Astrocyte (in vitro differentiated cells and primary cell): ENCODE measurements around the gene ERAP2. TPM values are rescaled to one million over a fixed set of nuclear protein-coding genes. Genes with fewer than 3 reads are reported as not detected.
"Not testable (repeated sequence)": the region's sequence is repeated elsewhere in the genome, so short reads cannot be mapped to it uniquely, and the experiment has no call there.

ENCODE experiments used
- DNase-seq: peaks from one replicate; pipeline ENCODE4 v3.0.0-alpha.2; 2010; ENCODE audit warnings: low read depth
- FAIRE-seq: peaks from 2 replicates; lab custom pipeline; 2011; peaks lifted over from hg19 to GRCh38; lab: Jason Lieb, UNC
- H2AFZ ChIP-seq: 2 replicates; pipeline ENCODE4 v1.6.0; 2012; ENCODE audit warnings: low read depth, low read length, inconsistent platforms
- H3K27ac ChIP-seq: 2 replicates; pipeline ENCODE4 v1.5.1; 2011; ENCODE audit warnings: low read depth, low read length, inconsistent platforms
- H3K27me3 ChIP-seq: 2 replicates; pipeline ENCODE4 v1.6.0; 2011; ENCODE audit warnings: low read length, inconsistent platforms; ENCODE audit not compliant: insufficient read depth
- H3K36me3 ChIP-seq: 2 replicates; pipeline ENCODE4 v1.5.1; 2011; ENCODE audit warnings: low read length, inconsistent platforms; ENCODE audit not compliant: insufficient read depth
- H3K4me1 ChIP-seq: 2 replicates; pipeline ENCODE4 v1.5.1; 2011; ENCODE audit warnings: low read length, inconsistent platforms; ENCODE audit not compliant: insufficient read depth
- H3K4me2 ChIP-seq: 2 replicates; pipeline ENCODE4 v1.6.0; 2012; ENCODE audit warnings: low read length, inconsistent platforms
- H3K4me3 ChIP-seq: 2 replicates; pipeline ENCODE4 v1.5.1; 2011; ENCODE audit warnings: low read depth, mild to moderate bottlenecking, low read length, inconsistent platforms; ENCODE audit not compliant: insufficient read depth
- H3K79me2 ChIP-seq: 2 replicates; pipeline ENCODE4 v1.6.0; 2012; ENCODE audit warnings: mild to moderate bottlenecking, low read length, inconsistent platforms; ENCODE audit not compliant: insufficient read depth
- H3K9ac ChIP-seq: 2 replicates; pipeline ENCODE4 v1.6.0; 2012; ENCODE audit warnings: mild to moderate bottlenecking, low read length, inconsistent platforms
- H3K9me3 ChIP-seq: 2 replicates; pipeline ENCODE4 v1.5.1; 2012; ENCODE audit warnings: low read depth, mild to moderate bottlenecking, low read length, inconsistent platforms; ENCODE audit not compliant: insufficient read depth
- H4K20me1 ChIP-seq: 2 replicates; pipeline ENCODE4 v1.6.0; 2012; ENCODE audit warnings: low read length, inconsistent platforms; ENCODE audit not compliant: insufficient read depth
- H3K27ac Mint-ChIP-seq: one replicate; pipeline ENCODE4 v1.8.0; 2021; ENCODE audit warnings: mild to moderate bottlenecking, mixed read lengths; ENCODE audit not compliant: unreplicated experiment
- H3K27me3 Mint-ChIP-seq: one replicate; pipeline ENCODE4 v1.8.0; 2021; ENCODE audit warnings: low read depth, mixed read lengths; ENCODE audit not compliant: unreplicated experiment
- H3K36me3 Mint-ChIP-seq: one replicate; pipeline ENCODE4 v1.8.0; 2021; ENCODE audit warnings: low read depth, mixed read lengths; ENCODE audit not compliant: unreplicated experiment
- H3K4me1 Mint-ChIP-seq: one replicate; pipeline ENCODE4 v1.8.0; 2021; ENCODE audit warnings: low read depth, mixed read lengths; ENCODE audit not compliant: unreplicated experiment
- H3K4me3 Mint-ChIP-seq: one replicate; pipeline ENCODE4 v1.8.0; 2021; ENCODE audit warnings: mild to moderate bottlenecking, moderate library complexity, mixed read lengths; ENCODE audit not compliant: unreplicated experiment
- H3K9me3 Mint-ChIP-seq: one replicate; pipeline ENCODE4 v1.8.0; 2021; ENCODE audit warnings: mild to moderate bottlenecking, mixed read lengths; ENCODE audit not compliant: unreplicated experiment
- EZH2 ChIP-seq: IDR thresholded peaks from 2 replicates; pipeline ENCODE4 v1.6.1; 2012; ENCODE audit warnings: mild to moderate bottlenecking, low read length, inconsistent platforms; ENCODE audit not compliant: insufficient read depth
- total RNA-seq: library from RNA; stranded (reverse); gene quantifications from 2 replicates; pipeline ENCODE4 v1.2.1, GENCODE V29; 2021
- TF ChIP-seq, protein P1 (sequence below): IDR thresholded peaks from 2 replicates; pipeline ENCODE4 v1.5.1; 2011; ENCODE audit warnings: low read depth, mild to moderate bottlenecking, inconsistent platforms, low read length, moderate library complexity; ENCODE audit not compliant: insufficient read depth

ERAP2 gene
- total RNA-seq, 1 donor from 2014 or later, result 2.5 TPM

DNA sequence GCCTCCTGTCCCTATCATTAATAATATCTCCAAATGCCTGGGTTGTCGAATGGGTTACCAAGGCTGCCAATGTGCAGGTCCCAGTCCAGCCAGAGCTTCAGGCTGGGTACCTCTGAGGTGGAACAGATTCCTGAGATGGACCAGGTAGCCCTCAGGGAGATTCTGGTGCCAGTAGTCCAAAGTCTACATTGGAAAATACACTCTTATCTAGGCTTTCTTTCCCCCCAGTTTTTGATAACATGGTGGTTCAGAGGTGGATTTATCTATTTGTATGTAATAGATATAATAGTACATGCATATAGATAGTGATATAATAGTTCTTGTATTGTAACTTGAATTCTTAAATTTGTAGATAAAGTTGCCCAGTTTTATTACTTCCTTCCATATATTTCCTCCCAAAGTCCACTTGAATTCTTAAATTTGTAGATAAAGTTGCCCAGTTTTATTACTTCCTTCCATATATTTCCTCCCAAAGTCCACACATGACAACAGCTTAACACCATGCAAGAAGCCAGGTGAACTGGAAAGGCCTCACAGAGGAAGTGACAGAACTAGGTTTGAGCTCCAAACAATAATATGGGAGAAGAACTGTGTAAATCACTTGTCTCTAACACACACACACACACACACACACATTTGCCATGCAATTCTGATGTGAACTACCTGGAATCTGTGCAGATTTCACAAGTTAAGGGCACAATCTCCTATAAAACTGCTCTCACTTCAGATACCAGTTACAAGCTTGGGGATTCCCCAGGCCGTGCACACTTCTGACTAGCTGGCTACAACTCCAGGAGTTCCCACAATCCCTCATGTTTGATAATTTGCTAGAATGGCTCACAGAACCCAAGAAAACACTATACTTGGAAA, 37.9 kb upstream of the ERAP2 start:
- H3K4me2 ChIP-seq, result no peak overlapping the region
- TF ChIP-seq, protein P1, sequence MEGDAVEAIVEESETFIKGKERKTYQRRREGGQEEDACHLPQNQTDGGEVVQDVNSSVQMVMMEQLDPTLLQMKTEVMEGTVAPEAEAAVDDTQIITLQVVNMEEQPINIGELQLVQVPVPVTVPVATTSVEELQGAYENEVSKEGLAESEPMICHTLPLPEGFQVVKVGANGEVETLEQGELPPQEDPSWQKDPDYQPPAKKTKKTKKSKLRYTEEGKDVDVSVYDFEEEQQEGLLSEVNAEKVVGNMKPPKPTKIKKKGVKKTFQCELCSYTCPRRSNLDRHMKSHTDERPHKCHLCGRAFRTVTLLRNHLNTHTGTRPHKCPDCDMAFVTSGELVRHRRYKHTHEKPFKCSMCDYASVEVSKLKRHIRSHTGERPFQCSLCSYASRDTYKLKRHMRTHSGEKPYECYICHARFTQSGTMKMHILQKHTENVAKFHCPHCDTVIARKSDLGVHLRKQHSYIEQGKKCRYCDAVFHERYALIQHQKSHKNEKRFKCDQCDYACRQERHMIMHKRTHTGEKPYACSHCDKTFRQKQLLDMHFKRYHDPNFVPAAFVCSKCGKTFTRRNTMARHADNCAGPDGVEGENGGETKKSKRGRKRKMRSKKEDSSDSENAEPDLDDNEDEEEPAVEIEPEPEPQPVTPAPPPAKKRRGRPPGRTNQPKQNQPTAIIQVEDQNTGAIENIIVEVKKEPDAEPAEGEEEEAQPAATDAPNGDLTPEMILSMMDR, result no peak
- TF ChIP-seq EZH2, result no peak
- H3K27me3 ChIP-seq, result no peaks in the 10 kb centered on the region
- Mint-ChIP-seq H3K4me1 (no peaks in the 10 kb centered on the region), H3K9me3 (no peaks in the 10 kb centered on the region), H3K4me3 (no peak overlapping the region), H3K36me3 (no peaks in the 10 kb centered on the region), H3K27me3 (no peaks in the 10 kb centered on the region), H3K27ac (no peak overlapping the region)
- H3K9ac ChIP-seq, result no peak overlapping the region
- FAIRE-seq (no peak), DNase-seq (no peak)
- no peak overlapping the region for H3K27ac ChIP-seq
- no peaks in the 10 kb centered on the region for H3K36me3 ChIP-seq
- no peaks in the 10 kb centered on the region for H4K20me1 ChIP-seq
- no peaks in the 10 kb centered on the region for H3K79me2 ChIP-seq
- no peak overlapping the region for H2AFZ ChIP-seq
- H3K4me1 ChIP-seq, result no peaks in the 10 kb centered on the region
- H3K4me3 ChIP-seq, result no peak overlapping the region
- no peaks in the 10 kb centered on the region for H3K9me3 ChIP-seq

DNA sequence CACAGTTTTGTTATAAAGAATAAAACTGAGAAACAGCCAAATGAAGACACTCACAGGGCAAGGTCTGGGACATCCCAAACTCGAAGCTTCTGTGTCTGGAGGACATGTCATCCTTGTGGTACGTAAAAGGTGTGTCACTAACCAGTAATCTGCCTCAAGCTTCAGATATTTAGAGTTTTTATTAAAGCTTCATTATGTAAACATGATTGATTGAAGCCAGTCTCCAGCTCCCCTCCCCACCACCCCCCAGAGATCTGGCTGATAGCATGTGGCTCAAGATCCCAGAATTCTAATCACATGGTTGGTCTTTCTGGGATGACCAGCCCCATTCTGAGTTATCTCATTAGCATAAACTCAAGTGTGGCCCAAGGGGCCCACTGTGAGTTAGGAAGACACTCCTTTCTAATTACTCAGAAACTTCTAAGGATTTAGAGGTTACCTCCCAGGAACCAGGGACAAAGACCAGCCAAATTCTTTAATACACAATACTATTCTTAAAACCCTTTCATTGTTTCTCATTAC, 37.2 kb upstream of the ERAP2 start:
- H3K9me3 Mint-ChIP-seq, result no peaks in the 10 kb centered on the region
- H3K27ac Mint-ChIP-seq, result no peak overlapping the region
- no peaks in the 10 kb centered on the region for H3K4me1 Mint-ChIP-seq
- no peak for FAIRE-seq
- Histone ChIP-seq H3K36me3 (no peaks in the 10 kb centered on the region), H3K9ac (no peak overlapping the region), H3K9me3 (no peaks in the 10 kb centered on the region), H3K27ac (no peak overlapping the region), H3K4me2 (no peak overlapping the region), H3K4me1 (no peaks in the 10 kb centered on the region), H2AFZ (no peak overlapping the region), H3K79me2 (no peaks in the 10 kb centered on the region), H3K4me3 (no peak overlapping the region), H3K27me3 (no peaks in the 10 kb centered on the region), H4K20me1 (no peaks in the 10 kb centered on the region)
- no peak overlapping the region for H3K4me3 Mint-ChIP-seq
- DNase-seq, result no peak
- no peaks in the 10 kb centered on the region for H3K36me3 Mint-ChIP-seq
- H3K27me3 Mint-ChIP-seq, result no peaks in the 10 kb centered on the region
- TF ChIP-seq EZH2, result no peak
- TF ChIP-seq, protein P1, result no peak

DNA sequence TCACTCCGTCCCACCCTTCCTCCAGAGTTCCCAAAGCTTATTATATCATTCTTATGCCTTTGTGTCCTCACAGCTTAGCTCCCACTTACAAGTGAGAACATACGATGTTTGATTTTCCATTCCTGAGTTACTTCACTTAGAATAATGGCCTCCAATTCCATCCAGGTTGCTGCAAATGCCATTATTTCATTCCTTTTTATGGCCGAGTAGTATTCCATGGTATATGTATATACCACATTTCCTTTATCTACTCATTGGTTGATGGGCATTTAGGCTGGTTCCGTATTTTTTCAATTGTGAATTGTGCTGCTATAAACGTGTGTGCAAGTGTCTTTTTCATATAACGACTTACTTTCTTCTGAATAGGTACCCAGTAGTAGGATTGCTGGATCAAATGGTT, 34.4 kb upstream of the ERAP2 start:
- not testable (repeated sequence) for H3K4me2 ChIP-seq, DNase-seq, FAIRE-seq, H3K36me3 Mint-ChIP-seq, H3K4me1 ChIP-seq, H3K9ac ChIP-seq, H3K27ac ChIP-seq, H3K4me3 ChIP-seq, H3K9me3 ChIP-seq, H3K4me1 Mint-ChIP-seq, H3K79me2 ChIP-seq, H3K4me3 Mint-ChIP-seq, H2AFZ ChIP-seq, H3K27me3 Mint-ChIP-seq, H3K27ac Mint-ChIP-seq, H3K27me3 ChIP-seq, H4K20me1 ChIP-seq, H3K36me3 ChIP-seq, H3K9me3 Mint-ChIP-seq
